ENCODE data around the gene NBAS. TPM values are rescaled to one million over a fixed set of nuclear protein-coding genes. Genes with fewer than 3 reads are reported as not detected.
"Not testable (repeated sequence)": the region's sequence is repeated elsewhere in the genome, so short reads cannot be mapped to it uniquely, and the experiment has no call there.

NBAS gene
- total and polyA plus RNA-seq, 4 donors = 55.6 to 105 (median 73.0) TPM

DNA sequence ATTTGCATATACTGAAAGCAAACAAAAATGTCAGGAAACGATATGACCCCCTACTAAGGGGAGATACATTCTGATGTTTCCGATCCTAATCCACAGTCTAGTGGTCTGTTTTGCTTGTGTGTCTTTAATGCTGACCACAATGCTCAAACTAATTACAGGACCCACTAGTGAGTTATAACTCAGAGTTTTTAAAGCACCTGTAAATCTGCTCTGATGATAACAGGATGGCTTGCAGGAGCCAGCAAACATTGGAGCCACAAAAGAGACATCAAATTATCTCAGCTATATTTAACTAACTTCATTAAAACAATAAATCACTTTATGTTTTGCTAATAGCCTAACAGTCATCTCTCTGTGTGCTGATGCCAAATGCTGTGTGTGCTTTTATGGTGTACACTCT is 300.3 kb downstream of the NBAS start:
- H3K36me3 ChIP-seq (ENCODE audit: control insufficient read depth, insufficient read depth, low read length) = no peaks in the 10 kb centered on the region
- H3K4me1 ChIP-seq (ENCODE audit: control insufficient read depth, insufficient read depth, low read length) = no peaks in the 10 kb centered on the region
- WGBS (ENCODE audit: insufficient coverage) = no CpG with 5 or more reads among the region's 2 CpGs

DNA sequence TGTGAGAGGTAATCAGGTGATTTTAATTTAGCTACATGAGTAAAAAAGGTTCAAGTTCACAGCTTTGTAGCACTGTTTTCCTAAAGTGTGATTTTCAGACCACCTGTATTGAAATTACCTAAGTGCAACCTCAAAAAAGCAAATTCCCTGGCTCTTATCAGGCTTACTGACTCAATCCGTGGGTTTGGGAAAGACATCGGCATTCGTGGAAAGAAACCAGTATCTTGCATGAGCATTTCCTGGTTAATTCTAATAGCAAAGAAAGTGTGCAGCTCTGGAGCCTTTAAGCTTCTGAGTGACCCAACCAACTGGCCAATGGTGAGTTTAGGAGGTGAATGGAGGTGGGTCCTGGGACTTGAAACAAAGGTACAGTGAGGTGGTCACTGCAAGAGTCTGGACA is 300.9 kb downstream of the NBAS start:
- no peak overlapping the region for H3K4me3 ChIP-seq (ENCODE audit: low read depth, low read length)
- WGBS (ENCODE audit: insufficient coverage) = 93% methylated on average over 3 of the region's 3 CpGs
- no peaks in the 10 kb centered on the region for H3K36me3 ChIP-seq (ENCODE audit: control insufficient read depth, insufficient read depth, low read length)
- H3K27ac ChIP-seq (ENCODE audit: low read depth, low read length) = no peak overlapping the region
- no peaks in the 10 kb centered on the region for H3K27me3 ChIP-seq (ENCODE audit: control insufficient read depth, insufficient read depth, low read length)
- no peaks in the 10 kb centered on the region for H3K9me3 ChIP-seq (ENCODE audit: control insufficient read depth, insufficient read depth, low read length)
- DNase-seq (ENCODE audit: low read depth in 4 of 6, low spot score in 6 of 6) = no peak
- H3K4me1 ChIP-seq (ENCODE audit: control insufficient read depth, insufficient read depth, low read length) = no peaks in the 10 kb centered on the region

More for the DNA sequence above, 300.3 kb downstream of the NBAS start:
- H3K9me3 ChIP-seq (ENCODE audit: control insufficient read depth, insufficient read depth, low read length) = no peaks in the 10 kb centered on the region
- H3K27ac ChIP-seq (ENCODE audit: low read depth, low read length) = no peak overlapping the region
- H3K27me3 ChIP-seq (ENCODE audit: control insufficient read depth, insufficient read depth, low read length) = no peaks in the 10 kb centered on the region
- H3K4me3 ChIP-seq (ENCODE audit: low read depth, low read length) = no peak overlapping the region
- peak in 1 of 6 donors; percentile 74 for DNase-seq (ENCODE audit: low read depth in 4 of 6, low spot score in 6 of 6)

DNA sequence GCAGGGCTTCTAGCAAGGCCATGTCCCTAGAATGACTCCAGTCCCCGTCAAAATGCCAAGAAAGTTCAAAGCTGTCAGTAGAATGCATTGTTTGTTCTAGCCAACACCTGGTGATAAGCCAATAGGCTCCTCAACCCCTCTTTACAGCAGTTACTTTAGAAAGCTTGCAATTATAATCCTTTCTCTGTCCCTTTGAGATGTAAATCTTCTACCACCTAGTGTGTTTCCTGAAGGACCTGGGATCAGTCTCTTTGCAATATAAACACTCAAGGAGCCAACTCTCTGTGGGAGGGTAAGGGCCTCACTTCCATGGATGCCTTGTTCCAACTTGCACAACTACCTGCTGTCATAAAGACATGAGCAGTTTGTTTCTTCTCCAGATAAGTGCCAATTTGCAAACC is 301.8 kb downstream of the NBAS start:
- 29% methylated on average over 1 of the region's 1 CpG for WGBS (ENCODE audit: insufficient coverage)
- Histone ChIP-seq H3K4me1 (ENCODE audit: control insufficient read depth, insufficient read depth, low read length) (no peaks in the 10 kb centered on the region), H3K27ac (ENCODE audit: low read depth, low read length) (no peak overlapping the region), H3K27me3 (ENCODE audit: control insufficient read depth, insufficient read depth, low read length) (no peaks in the 10 kb centered on the region), H3K9me3 (ENCODE audit: control insufficient read depth, insufficient read depth, low read length) (no peaks in the 10 kb centered on the region), H3K4me3 (ENCODE audit: low read depth, low read length) (no peak overlapping the region), H3K36me3 (ENCODE audit: control insufficient read depth, insufficient read depth, low read length) (no peaks in the 10 kb centered on the region)
- DNase-seq (ENCODE audit: low read depth in 4 of 6, low spot score in 6 of 6) = peak in 2 of 6 donors; percentile 30 to 68

DNA sequence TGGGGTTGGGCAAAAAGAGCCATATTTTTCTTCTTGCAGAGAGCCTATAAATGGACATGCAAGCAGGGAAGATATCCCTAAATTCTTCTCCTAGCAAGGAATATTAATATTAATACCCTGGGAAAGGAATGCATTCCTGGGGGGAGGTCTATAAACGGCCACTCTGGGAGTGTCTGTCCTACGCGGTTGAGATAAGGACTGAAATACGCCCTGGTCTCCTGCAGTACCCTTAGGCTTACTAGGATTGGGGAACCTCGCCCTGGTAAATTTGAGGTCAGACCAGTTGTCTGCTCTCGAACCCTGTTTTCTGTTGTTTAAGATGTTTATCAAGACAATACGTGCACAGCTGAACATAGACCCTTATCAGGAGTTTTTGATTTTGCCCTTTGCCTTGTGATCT is 302.7 kb downstream of the NBAS start:
- no CpG with 5 or more reads among the region's 7 CpGs for WGBS (ENCODE audit: insufficient coverage)
- H3K27ac ChIP-seq (ENCODE audit: low read depth, low read length); H3K36me3 ChIP-seq (ENCODE audit: control insufficient read depth, insufficient read depth, low read length); H3K9me3 ChIP-seq (ENCODE audit: control insufficient read depth, insufficient read depth, low read length); DNase-seq (ENCODE audit: low read depth in 4 of 6, low spot score in 6 of 6); H3K27me3 ChIP-seq (ENCODE audit: control insufficient read depth, insufficient read depth, low read length); H3K4me1 ChIP-seq (ENCODE audit: control insufficient read depth, insufficient read depth, low read length); H3K4me3 ChIP-seq (ENCODE audit: low read depth, low read length): not testable (repeated sequence)

DNA sequence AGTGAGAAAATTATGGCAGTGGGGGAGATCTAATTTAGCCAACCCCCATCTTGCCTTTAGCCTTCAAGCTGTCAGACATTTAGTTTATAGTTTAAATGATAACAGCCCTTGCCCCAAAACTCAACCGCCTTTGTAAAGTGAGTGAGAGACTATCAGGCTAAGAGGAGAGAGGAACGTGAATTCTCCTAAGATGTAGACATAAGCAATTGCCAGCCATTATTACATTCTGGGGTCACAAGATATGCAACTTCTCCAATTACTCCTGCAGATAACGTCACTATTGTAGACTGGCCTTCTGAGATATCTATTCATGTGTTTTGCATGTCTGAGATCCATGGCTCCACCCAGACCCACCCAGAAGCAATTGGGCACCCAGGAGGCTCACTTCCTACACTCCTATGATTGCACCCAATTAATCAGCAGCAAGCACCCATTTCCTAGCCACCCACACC is 307.3 kb downstream of the NBAS start:
- no peak overlapping the region for H3K4me3 ChIP-seq (ENCODE audit: low read depth, low read length)
- DNase-seq (ENCODE audit: low read depth in 4 of 6, low spot score in 6 of 6) = no peak
- H3K27ac ChIP-seq (ENCODE audit: low read depth, low read length) = no peak overlapping the region
- no peaks in the 10 kb centered on the region for H3K27me3 ChIP-seq (ENCODE audit: control insufficient read depth, insufficient read depth, low read length)
- no peaks in the 10 kb centered on the region for H3K4me1 ChIP-seq (ENCODE audit: control insufficient read depth, insufficient read depth, low read length)
- no peaks in the 10 kb centered on the region for H3K36me3 ChIP-seq (ENCODE audit: control insufficient read depth, insufficient read depth, low read length)
- H3K9me3 ChIP-seq (ENCODE audit: control insufficient read depth, insufficient read depth, low read length) = peaks cover 1% of the 10 kb centered on the region
- whole genome bisulfite sequencing (ENCODE audit: insufficient coverage) = 90% methylated on average over 1 of the region's 3 CpGs

DNA sequence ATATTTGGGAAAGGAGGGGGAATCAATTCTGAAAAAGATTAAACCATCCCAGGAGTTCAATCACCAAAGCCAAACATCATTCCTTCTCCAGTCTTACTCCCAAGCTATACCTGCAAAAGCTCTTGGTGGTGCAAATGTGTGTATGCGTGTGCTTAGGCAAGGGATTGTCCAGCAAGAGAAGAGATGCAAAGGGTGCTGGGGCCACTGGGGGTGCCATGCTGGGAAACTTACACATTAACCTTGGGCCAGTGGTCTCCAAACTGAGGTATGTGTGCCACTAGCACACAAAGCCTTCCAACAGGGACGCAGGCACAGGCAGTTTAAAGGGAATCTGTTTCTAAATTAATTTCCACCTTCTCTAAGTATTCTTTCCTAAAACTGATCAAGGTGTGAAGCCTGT is 307.9 kb downstream of the NBAS start:
- H3K27me3 ChIP-seq (ENCODE audit: control insufficient read depth, insufficient read depth, low read length) = no peaks in the 10 kb centered on the region
- no CpG with 5 or more reads among the region's 2 CpGs for WGBS (ENCODE audit: insufficient coverage)
- peaks cover 3% of the 10 kb centered on the region for H3K9me3 ChIP-seq (ENCODE audit: control insufficient read depth, insufficient read depth, low read length)
- H3K27ac ChIP-seq (ENCODE audit: low read depth, low read length) = no peak overlapping the region
- H3K4me1 ChIP-seq (ENCODE audit: control insufficient read depth, insufficient read depth, low read length) = no peaks in the 10 kb centered on the region
- DNase-seq (ENCODE audit: low read depth in 4 of 6, low spot score in 6 of 6) = no peak
- no peak overlapping the region for H3K4me3 ChIP-seq (ENCODE audit: low read depth, low read length)
- H3K36me3 ChIP-seq (ENCODE audit: control insufficient read depth, insufficient read depth, low read length) = no peaks in the 10 kb centered on the region

DNA sequence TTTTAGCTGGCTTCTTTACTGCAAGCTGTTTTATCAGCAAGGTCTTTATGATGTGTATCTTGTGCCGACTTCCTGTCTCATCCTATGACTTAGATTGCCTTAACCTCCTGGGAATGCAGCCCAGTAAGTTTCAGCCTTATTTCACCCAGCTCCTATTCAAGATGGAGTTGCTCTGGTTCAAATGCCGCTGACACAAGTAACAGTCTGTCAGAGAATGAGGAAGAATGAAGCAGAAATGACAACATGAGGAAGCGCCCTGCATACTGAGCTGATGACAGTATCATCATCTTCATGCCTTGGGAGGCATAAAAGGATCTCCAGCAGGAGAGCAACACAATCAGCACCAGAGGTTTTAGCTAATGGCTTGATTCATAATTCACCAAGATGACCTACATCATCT is 309.4 kb downstream of the NBAS start:
- Histone ChIP-seq H3K4me1 (ENCODE audit: control insufficient read depth, insufficient read depth, low read length) (peaks cover 1% of the 10 kb centered on the region), H3K9me3 (ENCODE audit: control insufficient read depth, insufficient read depth, low read length) (peaks cover 3% of the 10 kb centered on the region), H3K36me3 (ENCODE audit: control insufficient read depth, insufficient read depth, low read length) (no peaks in the 10 kb centered on the region), H3K27ac (ENCODE audit: low read depth, low read length) (no peak overlapping the region), H3K27me3 (ENCODE audit: control insufficient read depth, insufficient read depth, low read length) (no peaks in the 10 kb centered on the region), H3K4me3 (ENCODE audit: low read depth, low read length) (no peak overlapping the region)
- DNase-seq (ENCODE audit: low read depth in 4 of 6, low spot score in 6 of 6) = no peak
- 100% methylated on average over 2 of the region's 3 CpGs for WGBS (ENCODE audit: insufficient coverage)

DNA sequence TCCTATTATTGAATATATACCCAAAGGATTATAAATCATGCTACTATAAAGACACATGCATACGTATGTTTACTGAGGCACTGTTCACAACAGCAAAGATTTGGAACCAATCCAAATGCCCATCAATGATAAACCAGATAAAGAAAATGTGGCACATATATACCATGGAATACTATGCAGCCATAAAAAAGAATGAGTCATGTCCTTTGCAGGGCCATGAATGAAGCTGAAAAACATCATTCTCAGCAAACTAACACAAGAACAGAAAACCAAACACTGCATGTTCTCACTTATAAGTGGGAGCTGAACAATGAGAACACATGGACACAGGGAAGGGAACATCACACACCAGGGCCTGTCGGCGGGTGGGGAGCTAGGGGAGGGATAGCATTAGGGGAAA is 310.2 kb downstream of the NBAS start:
- WGBS (ENCODE audit: insufficient coverage) = no CpG with 5 or more reads among the region's 3 CpGs
- H3K27ac ChIP-seq (ENCODE audit: low read depth, low read length); H3K27me3 ChIP-seq (ENCODE audit: control insufficient read depth, insufficient read depth, low read length); DNase-seq (ENCODE audit: low read depth in 4 of 6, low spot score in 6 of 6); H3K9me3 ChIP-seq (ENCODE audit: control insufficient read depth, insufficient read depth, low read length); H3K4me3 ChIP-seq (ENCODE audit: low read depth, low read length); H3K36me3 ChIP-seq (ENCODE audit: control insufficient read depth, insufficient read depth, low read length); H3K4me1 ChIP-seq (ENCODE audit: control insufficient read depth, insufficient read depth, low read length): not testable (repeated sequence)

DNA sequence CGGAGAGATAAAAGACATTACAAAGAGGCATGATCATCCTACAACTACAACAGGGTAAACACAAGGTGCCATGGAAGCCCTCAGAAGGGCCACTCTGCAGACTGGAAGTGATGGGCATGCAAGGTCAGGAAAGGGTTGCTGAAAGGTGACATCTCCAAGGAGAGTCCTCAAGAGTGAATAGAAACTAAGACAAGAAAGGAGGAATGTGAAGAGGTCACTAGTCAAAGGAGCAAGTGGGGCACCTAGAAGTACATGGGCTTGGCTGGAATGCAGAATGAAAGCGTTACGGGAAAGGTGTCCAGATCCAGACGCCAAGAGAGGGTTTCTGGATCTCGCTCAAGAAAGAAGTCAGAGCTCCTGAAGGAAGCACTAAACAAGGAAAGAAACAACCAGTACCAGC is 314.3 kb downstream of the NBAS start:
- H3K4me3 ChIP-seq (ENCODE audit: low read depth, low read length) = no peak overlapping the region
- no peaks in the 10 kb centered on the region for H3K36me3 ChIP-seq (ENCODE audit: control insufficient read depth, insufficient read depth, low read length)
- 88% methylated on average over 4 of the region's 5 CpGs for WGBS (ENCODE audit: insufficient coverage)
- H3K27ac ChIP-seq (ENCODE audit: low read depth, low read length) = no peak overlapping the region
- H3K27me3 ChIP-seq (ENCODE audit: control insufficient read depth, insufficient read depth, low read length) = no peaks in the 10 kb centered on the region
- peaks cover 4% of the 10 kb centered on the region for H3K4me1 ChIP-seq (ENCODE audit: control insufficient read depth, insufficient read depth, low read length)
- DNase-seq (ENCODE audit: low read depth in 4 of 6, low spot score in 6 of 6) = no peak
- peaks cover 3% of the 10 kb centered on the region for H3K9me3 ChIP-seq (ENCODE audit: control insufficient read depth, insufficient read depth, low read length)

DNA sequence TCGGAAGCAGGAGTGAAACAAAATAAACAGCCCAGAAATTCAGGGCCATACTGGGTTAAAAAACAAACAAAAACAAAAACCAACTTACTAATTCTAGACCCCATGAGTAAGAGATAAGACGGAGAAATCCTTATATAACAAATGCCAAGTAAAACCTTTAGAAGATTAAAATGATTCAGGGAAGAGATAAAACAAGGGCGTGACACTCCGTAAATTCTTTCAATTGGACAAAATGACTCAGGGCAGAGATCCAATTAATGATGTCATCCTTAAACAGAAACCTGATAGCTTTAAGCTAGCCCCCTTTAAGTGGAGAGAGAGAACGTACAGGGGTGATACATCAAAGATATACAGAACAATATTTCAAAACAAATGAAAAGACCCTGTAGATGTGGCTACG is 317.4 kb downstream of the NBAS start:
- Histone ChIP-seq H3K27me3 (ENCODE audit: control insufficient read depth, insufficient read depth, low read length) (no peaks in the 10 kb centered on the region), H3K4me1 (ENCODE audit: control insufficient read depth, insufficient read depth, low read length) (peaks cover 4% of the 10 kb centered on the region), H3K4me3 (ENCODE audit: low read depth, low read length) (no peak overlapping the region), H3K36me3 (ENCODE audit: control insufficient read depth, insufficient read depth, low read length) (no peaks in the 10 kb centered on the region), H3K9me3 (ENCODE audit: control insufficient read depth, insufficient read depth, low read length) (peaks cover under 1% of the 10 kb centered on the region), H3K27ac (ENCODE audit: low read depth, low read length) (no peak overlapping the region)
- no CpG with 5 or more reads among the region's 6 CpGs for WGBS (ENCODE audit: insufficient coverage)
- peak in 1 of 6 donors; percentile 23 for DNase-seq (ENCODE audit: low read depth in 4 of 6, low spot score in 6 of 6)
